ENCODE results near the gene ANKIB1.
"Not testable (repeated sequence)": the region's sequence is repeated elsewhere in the genome, so short reads cannot be mapped to it uniquely, and the experiment has no call there.

Gene ANKIB1

GRCh38 chr7:92330835-92331438 is 85.2 kb downstream of the ANKIB1 start:
- DNase-seq (ENCODE audit: low read depth in 3 of 3): no peak

DNA sequence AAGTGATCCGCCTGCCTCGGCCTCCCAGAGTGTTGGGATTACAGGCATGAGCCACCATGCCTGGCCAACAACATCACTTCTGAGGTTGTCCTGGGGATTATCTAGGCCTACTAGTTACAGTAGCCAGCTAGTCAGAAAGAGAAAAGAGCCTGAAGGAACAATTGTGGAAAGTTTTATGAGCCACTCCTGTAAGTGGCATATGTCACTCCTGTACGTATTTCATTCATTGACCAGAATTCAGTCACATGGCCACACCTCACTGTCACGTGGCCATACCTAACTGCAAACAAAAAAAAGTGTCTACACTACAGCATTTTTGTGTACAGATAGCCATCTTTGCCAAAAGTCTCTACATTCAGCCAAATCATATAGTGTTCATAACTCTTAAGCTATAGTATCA is 85.7 kb downstream of the ANKIB1 start:
- DNase-seq (ENCODE audit: low read depth in 3 of 3): no peak

DNA sequence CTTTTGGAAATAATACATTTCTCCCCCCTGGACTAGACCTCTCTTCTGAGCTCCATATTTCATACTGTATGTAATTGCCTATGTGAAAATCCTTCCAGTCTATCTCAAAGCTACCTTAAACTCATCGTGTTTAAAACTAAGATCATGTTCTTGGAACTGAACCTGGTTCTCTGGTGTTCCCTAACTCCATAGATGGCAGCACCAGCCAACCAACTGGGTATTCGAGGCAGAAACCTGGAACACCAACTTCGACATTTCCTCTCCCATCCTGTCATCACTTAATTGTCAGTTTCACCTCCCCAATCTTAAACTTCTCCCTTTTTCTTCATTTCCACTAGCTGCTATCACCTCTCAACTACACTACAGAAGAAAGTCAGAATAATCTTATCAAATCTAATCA is 87.0 kb downstream of the ANKIB1 start:
- no peak for DNase-seq (ENCODE audit: low read depth in 3 of 3)

- DNase-seq (ENCODE audit: low read depth in 3 of 3): no peak
Observed at GRCh38 chr7:92333866-92334265, 88.1 kb downstream of the ANKIB1 start.

GRCh38 chr7:92335574-92335973 is 89.8 kb downstream of the ANKIB1 start:
- DNase-seq (ENCODE audit: low read depth in 3 of 3): no peak

GRCh38 chr7:92336662-92337340 is 91.0 kb downstream of the ANKIB1 start:
- no peak for DNase-seq (ENCODE audit: low read depth in 3 of 3)

DNA sequence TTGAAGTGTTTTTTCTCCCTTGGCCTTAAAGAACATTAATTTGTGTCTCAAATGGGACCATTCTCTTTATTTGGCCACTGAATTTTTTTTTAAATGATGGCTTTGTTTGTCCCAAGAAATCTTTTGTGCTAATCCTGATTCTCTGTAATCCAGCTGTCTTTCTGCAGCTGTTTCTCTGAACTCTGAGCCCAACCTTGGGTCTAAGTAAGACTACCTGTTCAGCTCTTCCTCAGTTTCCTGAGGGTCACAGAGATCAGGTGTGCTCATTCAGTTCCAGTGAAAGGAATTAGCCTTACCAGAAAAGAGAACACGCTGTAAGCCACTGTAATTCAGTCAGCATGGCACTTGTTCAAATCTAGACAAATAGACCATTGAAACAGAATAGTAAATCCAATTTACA is 94.2 kb downstream of the ANKIB1 start:
- no peak for DNase-seq (ENCODE audit: low read depth in 3 of 3)

DNA sequence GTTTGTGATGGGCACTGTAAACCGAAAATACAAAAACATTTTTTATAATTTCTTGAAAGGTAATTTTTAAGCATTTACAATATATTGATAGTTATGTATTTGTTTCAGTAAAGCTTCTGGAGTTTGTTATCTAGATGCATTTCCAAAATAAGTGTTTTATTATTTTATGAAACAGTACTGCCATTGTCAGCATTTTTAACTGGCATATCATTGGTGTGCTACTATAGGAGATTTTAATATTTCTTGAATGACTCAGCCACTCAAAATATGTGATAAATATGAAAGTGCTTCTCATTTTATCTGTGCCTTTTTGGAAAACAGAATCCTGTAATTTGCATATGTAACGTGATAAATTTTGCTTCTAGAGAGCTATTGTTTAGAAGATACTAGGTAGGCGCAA is 97.9 kb downstream of the ANKIB1 start:
- no peak for DNase-seq (ENCODE audit: low read depth in 3 of 3)

GRCh38 chr7:92352009-92352408 is 106.2 kb downstream of the ANKIB1 start:
- no peak for DNase-seq (ENCODE audit: low read depth in 3 of 3)

DNA sequence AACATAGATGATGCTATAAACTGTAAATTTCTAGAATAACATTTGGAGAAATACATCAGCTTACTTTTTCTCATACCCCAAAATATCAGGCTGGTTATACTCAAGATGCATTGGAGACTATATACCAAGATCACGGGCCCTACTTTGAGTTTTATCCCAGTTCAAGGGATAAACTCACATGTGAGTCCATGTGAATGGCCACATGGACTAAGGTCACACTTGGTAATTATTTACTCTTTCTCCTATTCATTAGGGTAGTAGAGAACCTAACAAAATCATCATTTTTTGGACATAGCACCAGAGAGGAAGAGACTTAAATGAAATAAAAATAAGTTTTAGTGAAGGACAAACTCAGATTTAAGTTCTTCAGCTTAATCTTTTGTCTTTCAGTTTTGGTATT is 108.4 kb downstream of the ANKIB1 start:
- no peak for DNase-seq (ENCODE audit: low read depth in 3 of 3)

- DNase-seq (ENCODE audit: low read depth in 3 of 3): no peak
Observed at GRCh38 chr7:92356406-92356805, 110.6 kb downstream of the ANKIB1 start.

- DNase-seq (ENCODE audit: low read depth in 3 of 3): no peak
Observed at GRCh38 chr7:92357260-92357659, 111.5 kb downstream of the ANKIB1 start.

DNA sequence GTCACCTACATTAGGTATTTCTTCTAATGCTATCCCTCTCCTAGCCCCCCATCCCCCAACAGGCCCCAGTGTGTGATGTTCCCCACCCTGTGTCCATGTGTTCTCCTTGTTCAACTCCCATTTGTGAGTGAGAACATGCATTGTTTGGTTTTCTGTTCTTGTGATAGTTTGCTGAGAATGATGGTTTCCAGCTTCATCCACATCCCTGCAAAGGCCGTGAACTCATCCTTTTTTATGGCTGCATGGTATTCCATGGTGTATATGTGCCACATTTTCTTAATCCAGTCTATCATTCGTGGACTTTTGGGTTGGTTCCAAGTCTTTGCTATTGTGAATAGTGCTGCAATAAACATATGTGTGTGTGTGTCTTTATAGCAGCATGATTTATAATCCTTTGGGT is 113.4 kb downstream of the ANKIB1 start:
- DNase-seq (ENCODE audit: low read depth in 3 of 3): not testable (repeated sequence)

DNA sequence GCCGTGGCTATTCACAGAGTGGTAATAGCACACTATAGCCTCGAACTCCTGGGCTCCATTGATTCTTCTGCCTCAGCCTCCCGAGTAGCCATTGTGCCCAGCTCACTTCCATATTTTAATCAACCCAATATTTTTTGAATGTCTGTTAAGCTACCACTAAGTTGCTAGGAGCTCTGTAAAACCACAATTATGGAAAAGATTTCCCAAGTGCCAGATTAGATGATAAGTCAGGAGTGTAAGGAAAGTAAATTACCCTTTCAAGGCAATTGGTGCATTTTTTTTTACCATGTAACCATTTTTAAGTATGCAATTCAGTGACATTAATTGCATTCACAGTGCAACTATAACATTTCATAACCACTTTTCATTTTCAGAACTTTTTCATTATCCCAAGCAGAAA is 114.0 kb downstream of the ANKIB1 start:
- no peak for DNase-seq (ENCODE audit: low read depth in 3 of 3)

- DNase-seq (ENCODE audit: low read depth in 3 of 3): no peak
Observed at GRCh38 chr7:92360387-92360786, 114.6 kb downstream of the ANKIB1 start.

GRCh38 chr7:92362131-92362530 is 116.4 kb downstream of the ANKIB1 start:
- DNase-seq (ENCODE audit: low read depth in 3 of 3): no peak

DNA sequence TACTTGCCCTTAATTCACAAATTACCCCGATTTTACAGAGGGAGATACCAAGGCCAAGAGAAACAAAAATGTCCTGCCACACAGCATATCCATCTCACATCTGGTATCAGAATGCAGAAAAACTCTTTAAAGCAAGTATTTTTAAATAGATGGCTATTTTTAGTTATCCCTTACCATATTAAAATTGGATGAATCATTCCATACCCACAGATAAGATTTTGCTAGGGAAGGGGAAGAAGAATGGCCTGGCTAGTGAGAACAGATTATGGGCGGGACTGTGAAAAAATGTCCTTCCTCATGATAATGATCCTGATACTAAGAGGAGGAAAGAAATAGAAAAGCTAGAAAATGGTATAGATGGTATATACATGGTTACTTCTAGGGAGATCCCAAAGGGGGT is 121.0 kb downstream of the ANKIB1 start:
- no peak for DNase-seq (ENCODE audit: low read depth in 3 of 3)

DNA sequence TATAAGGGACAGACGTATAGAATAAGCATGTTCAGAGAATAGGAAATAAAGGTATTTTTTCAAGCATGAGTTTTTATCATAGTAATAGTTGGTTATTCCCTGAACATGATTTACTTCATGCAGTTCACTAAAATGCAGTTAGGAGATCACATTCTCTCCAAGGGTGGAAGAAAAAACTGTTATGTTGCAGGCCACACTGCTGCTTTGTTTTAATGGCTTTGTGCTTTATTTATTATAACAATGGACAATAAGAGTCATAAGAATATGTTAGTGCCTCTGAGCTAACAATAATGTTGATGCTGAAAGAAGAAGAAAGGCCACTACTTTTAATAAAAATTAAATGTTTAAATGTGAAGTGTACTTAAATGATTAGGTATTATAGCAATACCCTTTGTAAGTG is 123.0 kb downstream of the ANKIB1 start:
- no peak for DNase-seq (ENCODE audit: low read depth in 3 of 3)

DNA sequence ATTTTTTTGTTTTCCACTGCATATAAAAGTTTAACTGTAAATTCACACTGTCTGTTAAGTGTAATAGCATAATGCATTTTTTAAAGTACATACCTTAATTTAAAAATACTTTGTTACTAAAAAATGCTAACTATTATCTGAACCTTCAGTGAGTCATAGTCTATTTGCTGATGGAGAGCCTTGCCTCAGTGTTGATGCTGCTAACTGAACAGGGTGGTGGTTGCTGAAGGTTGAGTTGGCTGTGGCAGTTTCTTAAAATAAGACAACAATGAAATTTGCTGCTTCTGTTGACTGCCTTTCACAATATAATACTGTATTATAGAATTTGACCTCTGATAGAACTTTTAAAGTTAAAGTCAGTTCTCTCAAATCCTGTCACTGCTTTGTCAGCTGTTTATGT is 129.2 kb downstream of the ANKIB1 start:
- DNase-seq (ENCODE audit: low read depth in 3 of 3): no peak

- DNase-seq (ENCODE audit: low read depth in 3 of 3): no peak
Observed at GRCh38 chr7:92391071-92391470, 145.3 kb downstream of the ANKIB1 start.

- no peak for DNase-seq (ENCODE audit: low read depth in 3 of 3)
Observed at GRCh38 chr7:92397542-92397941, 151.8 kb downstream of the ANKIB1 start.

DNA sequence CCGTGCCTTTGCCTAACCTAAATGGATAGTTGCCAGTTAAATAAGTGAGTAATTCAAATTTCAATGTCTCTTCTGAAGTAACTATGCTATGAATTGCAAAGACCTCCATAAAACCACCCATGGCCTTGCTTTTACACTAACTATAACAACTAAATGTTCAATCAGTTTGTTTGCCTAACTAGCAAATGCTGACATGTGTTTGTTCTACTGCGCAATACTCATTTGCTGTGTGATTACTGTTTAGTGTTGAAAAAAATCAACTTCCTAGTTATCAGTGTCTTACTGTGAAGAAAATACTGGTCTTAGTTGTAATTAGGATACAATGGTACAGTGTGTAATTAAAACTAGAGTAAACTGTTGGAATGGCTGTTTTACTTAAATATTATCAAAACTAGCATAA is 154.2 kb downstream of the ANKIB1 start:
- DNase-seq (ENCODE audit: low read depth in 3 of 3): no peak

DNA sequence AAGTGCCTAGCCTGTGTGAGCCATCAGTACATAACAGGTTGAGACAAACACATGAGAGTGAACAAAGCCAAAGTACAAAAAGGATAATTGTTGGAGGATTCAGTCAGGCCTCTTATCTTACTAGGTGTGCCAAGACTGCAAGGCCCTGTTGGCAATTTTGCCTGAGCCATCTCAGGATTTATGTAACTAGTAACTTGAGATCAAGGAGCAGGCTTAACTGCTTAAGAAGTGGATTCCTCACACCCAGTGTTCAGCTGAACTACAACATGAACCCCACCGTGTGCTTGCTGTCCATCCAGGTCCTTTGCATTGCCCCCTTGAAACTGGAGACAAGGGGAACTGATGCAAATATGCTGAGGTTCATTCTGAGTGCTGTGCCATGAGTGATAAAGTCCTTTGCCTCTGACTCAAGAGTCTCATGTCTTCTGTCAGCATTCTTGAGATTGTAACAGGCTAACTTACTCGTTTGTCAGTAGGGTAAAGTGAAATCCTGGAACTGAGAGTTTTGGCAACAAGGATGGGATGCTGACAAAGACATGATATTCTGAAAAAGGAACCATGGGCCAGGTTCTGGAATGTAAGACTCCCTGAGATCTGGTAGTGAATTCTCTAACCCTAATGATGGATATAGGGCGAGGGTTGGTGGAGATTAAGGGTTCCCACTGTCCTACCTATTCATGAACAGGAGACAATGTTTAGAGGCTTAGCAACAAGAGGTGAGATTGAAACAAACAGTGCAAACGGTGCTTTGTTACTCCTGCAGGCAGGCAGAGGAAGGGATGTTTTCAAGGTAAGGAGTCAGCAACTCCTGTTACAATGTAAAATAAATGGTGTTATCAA is 157.4 kb downstream of the ANKIB1 start:
- DNase-seq (ENCODE audit: low read depth in 3 of 3): no peak

Data from stimulated activated CD4-positive, alpha-beta T cell treated with anti-CD3 and anti-CD28 coated beads, TNF-alpha, amount 100 ng/mL, for 4 hours (primary cell).